OCI-LY1 (cell line): ENCODE data around the gene XRCC6.

Experiments used
- H2AFZ ChIP-seq: fragments of 200-600 bp; sonication (generic), shearing (Covaris generic); 2 replicates; pipeline ENCODE4 v1.6.0; 2014; ENCODE audit warnings: antibody characterized with exemption, mild to moderate bottlenecking, low read length
- H3F3A ChIP-seq: fragments of 200-600 bp; sonication (generic), shearing (Covaris generic); 2 replicates; pipeline ENCODE4 v1.6.0; 2014; ENCODE audit warnings: mild to moderate bottlenecking, antibody characterized with exemption, low read length, moderate library complexity; ENCODE audit not compliant: insufficient read depth
- H3K27ac ChIP-seq: fragments of 200-600 bp; sonication (generic); 2 replicates; pipeline ENCODE4 v1.5.1; 2014; ENCODE audit warnings: low read length, mixed run types, mild to moderate bottlenecking, low read depth; ENCODE audit not compliant: poor library complexity, severe bottlenecking
- H3K27me3 ChIP-seq: fragments of 200-600 bp; sonication (generic); 2 replicates; pipeline ENCODE4 v1.6.0; 2014; ENCODE audit warnings: antibody characterized with exemption, mild to moderate bottlenecking, low read length, moderate library complexity; ENCODE audit not compliant: insufficient read depth
- H3K36me3 ChIP-seq: fragments of 200-600 bp; sonication (generic); 2 replicates; pipeline ENCODE4 v1.6.1; 2014; ENCODE audit warnings: mild to moderate bottlenecking, antibody characterized with exemption, low read length, moderate library complexity, mixed read lengths; ENCODE audit not compliant: insufficient read depth
- H3K4me1 ChIP-seq: fragments of 200-600 bp; sonication (generic); 2 replicates; pipeline ENCODE4 v1.5.1; 2014; ENCODE audit warnings: mild to moderate bottlenecking, low read length, moderate library complexity; ENCODE audit not compliant: insufficient read depth, severe bottlenecking
- H3K4me2 ChIP-seq: fragments of 200-600 bp; sonication (generic), shearing (Covaris generic); 2 replicates; pipeline ENCODE4 v1.6.1; 2014; ENCODE audit warnings: low read length
- H3K4me3 ChIP-seq: fragments of 200-600 bp; sonication (generic); 2 replicates; pipeline ENCODE4 v1.5.1; 2014; ENCODE audit warnings: low read length, low read depth, mild to moderate bottlenecking, mixed read lengths; ENCODE audit not compliant: poor library complexity, severe bottlenecking
- H3K79me2 ChIP-seq: fragments of 200-600 bp; shearing (Covaris generic); 2 replicates; pipeline ENCODE4 v1.6.1; 2016; ENCODE audit warnings: mixed run types, low read length, mixed read lengths; ENCODE audit not compliant: insufficient read depth
- H3K9ac ChIP-seq: fragments of 200-600 bp; sonication (generic), shearing (Covaris generic); 2 replicates; pipeline ENCODE4 v1.6.1; 2014; ENCODE audit warnings: mild to moderate bottlenecking, low read length, mixed read lengths
- H3K9me2 ChIP-seq: fragments of 200-600 bp; sonication (generic), shearing (Covaris generic); 2 replicates; pipeline ENCODE4 v1.6.1; 2014; ENCODE audit warnings: low read depth, mild to moderate bottlenecking, low read length, mixed read lengths
- H3K9me3 ChIP-seq: fragments of 200-600 bp; shearing (Covaris generic); 2 replicates; pipeline ENCODE4 v1.6.1; 2014; ENCODE audit warnings: low read length, mixed read lengths
- H4K20me1 ChIP-seq: fragments of 200-600 bp; sonication (generic), shearing (Covaris generic); 2 replicates; pipeline ENCODE4 v1.6.0; 2016; ENCODE audit warnings: mild to moderate bottlenecking, low read length; ENCODE audit not compliant: insufficient read depth
- EZH2 ChIP-seq: fragments of 200-600 bp; sonication (generic), shearing (Covaris generic); IDR thresholded peaks from 2 replicates; pipeline ENCODE4 v1.8.0; 2017; ENCODE audit warnings: borderline replicate concordance, mixed run types, mild to moderate bottlenecking, antibody characterized with exemption, low read length, moderate library complexity, mixed read lengths
- TF ChIP-seq, protein P1 (sequence below): fragments of 200-600 bp; sonication (generic), shearing (Covaris generic); IDR thresholded peaks from 2 replicates; pipeline ENCODE4 v1.5.1; 2017; ENCODE audit warnings: mild to moderate bottlenecking, antibody characterized with exemption, low read length, moderate library complexity, mixed read lengths

XRCC6 gene

GRCh38 chr22:41603873-41604332 lies 17.2 kb upstream of the XRCC6 start:
- peaks cover 75% of the 10 kb centered on the region for H3K36me3 ChIP-seq
- no peak overlapping the region for H3K4me2 ChIP-seq
- no peaks in the 10 kb centered on the region for H3F3A ChIP-seq
- H3K9me3 ChIP-seq, result no peaks in the 10 kb centered on the region
- no peak overlapping the region for H2AFZ ChIP-seq
- no peaks in the 10 kb centered on the region for H3K9me2 ChIP-seq
- no peak overlapping the region for H3K27ac ChIP-seq
- H4K20me1 ChIP-seq, result no peaks in the 10 kb centered on the region
- TF ChIP-seq, protein P1, sequence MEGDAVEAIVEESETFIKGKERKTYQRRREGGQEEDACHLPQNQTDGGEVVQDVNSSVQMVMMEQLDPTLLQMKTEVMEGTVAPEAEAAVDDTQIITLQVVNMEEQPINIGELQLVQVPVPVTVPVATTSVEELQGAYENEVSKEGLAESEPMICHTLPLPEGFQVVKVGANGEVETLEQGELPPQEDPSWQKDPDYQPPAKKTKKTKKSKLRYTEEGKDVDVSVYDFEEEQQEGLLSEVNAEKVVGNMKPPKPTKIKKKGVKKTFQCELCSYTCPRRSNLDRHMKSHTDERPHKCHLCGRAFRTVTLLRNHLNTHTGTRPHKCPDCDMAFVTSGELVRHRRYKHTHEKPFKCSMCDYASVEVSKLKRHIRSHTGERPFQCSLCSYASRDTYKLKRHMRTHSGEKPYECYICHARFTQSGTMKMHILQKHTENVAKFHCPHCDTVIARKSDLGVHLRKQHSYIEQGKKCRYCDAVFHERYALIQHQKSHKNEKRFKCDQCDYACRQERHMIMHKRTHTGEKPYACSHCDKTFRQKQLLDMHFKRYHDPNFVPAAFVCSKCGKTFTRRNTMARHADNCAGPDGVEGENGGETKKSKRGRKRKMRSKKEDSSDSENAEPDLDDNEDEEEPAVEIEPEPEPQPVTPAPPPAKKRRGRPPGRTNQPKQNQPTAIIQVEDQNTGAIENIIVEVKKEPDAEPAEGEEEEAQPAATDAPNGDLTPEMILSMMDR, result no peak
- TF ChIP-seq EZH2, result no peak
- no peak overlapping the region for H3K9ac ChIP-seq
- no peaks in the 10 kb centered on the region for H3K79me2 ChIP-seq
- H3K4me3 ChIP-seq, result no peak overlapping the region
- no peaks in the 10 kb centered on the region for H3K4me1 ChIP-seq
- H3K27me3 ChIP-seq, result no peaks in the 10 kb centered on the region

DNA sequence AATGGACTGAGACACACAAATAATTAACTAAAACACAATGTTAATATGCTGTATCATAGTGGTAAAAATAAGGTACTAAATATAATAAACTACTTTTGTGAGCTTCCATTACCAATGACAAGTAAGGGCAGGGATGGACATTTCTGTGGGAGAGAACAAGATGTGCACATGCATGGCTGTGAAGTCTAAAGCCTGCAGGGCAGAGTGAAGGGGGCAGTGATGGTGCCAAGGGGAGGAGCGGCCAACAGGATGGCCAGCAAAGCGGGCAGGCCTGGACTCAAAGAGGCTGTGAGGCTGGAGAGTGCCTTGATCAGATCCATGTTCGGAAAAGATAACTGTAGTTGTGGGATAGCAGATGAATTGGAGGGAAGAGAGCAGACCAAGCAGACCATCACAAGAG lies 12.7 kb upstream of the XRCC6 start:
- peaks cover 56% of the 10 kb centered on the region for H3K36me3 ChIP-seq
- no peaks in the 10 kb centered on the region for H3K27me3 ChIP-seq
- no peaks in the 10 kb centered on the region for H3F3A ChIP-seq
- H3K27ac ChIP-seq, result no peak overlapping the region
- TF ChIP-seq, protein P1, result no peak
- no peak for TF ChIP-seq EZH2
- H3K9ac ChIP-seq, result no peak overlapping the region
- no peak overlapping the region for H3K4me2 ChIP-seq
- no peaks in the 10 kb centered on the region for H3K79me2 ChIP-seq
- no peaks in the 10 kb centered on the region for H4K20me1 ChIP-seq
- H3K9me3 ChIP-seq, result no peaks in the 10 kb centered on the region
- H2AFZ ChIP-seq, result no peak overlapping the region
- no peaks in the 10 kb centered on the region for H3K9me2 ChIP-seq
- no peaks in the 10 kb centered on the region for H3K4me1 ChIP-seq
- no peak overlapping the region for H3K4me3 ChIP-seq

DNA sequence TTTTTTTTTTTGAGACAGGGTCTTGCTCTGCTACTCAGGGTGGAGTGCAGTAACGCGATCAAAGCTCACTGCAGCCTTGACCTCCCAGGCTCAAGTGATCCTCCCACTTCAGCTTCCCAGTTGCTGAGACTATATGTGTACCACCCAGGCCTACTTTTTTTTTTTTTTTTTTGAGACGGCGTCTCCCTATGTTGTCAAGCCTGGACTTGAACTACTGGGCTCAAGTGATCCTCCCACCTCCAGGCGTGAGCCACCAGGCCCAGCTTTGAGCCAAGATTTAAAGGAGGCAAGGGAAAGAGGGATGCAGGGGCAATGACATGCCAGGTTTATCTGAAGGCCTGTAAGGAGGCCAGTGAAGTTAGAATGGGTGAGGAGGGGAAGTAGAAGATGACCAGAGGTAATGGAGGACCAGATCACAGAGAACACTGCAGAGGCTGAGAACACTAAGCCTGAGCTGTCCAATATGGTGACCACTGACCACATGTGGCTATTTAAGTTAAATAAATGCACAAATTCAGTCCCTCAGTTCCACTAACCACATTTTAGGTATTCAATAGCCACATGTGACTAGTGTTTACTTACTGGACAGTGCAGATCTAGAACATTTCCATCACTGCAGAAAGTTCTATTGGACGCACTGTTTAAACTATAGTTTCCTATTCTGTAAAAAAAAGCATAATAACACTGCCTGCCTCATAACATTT lies 8.3 kb upstream of the XRCC6 start:
- Histone ChIP-seq H3K9me3 (no peaks in the 10 kb centered on the region), H4K20me1 (no peaks in the 10 kb centered on the region), H3K9me2 (no peaks in the 10 kb centered on the region), H3K4me3 (no peak overlapping the region), H3K4me1 (peaks cover 10% of the 10 kb centered on the region), H3K79me2 (peaks cover 23% of the 10 kb centered on the region), H3K36me3 (peaks cover 23% of the 10 kb centered on the region), H3K9ac (no peak overlapping the region), H3K4me2 (no peak overlapping the region), H3K27me3 (no peaks in the 10 kb centered on the region), H3K27ac (no peak overlapping the region), H2AFZ (no peak overlapping the region), H3F3A (no peaks in the 10 kb centered on the region)
- no peak for TF ChIP-seq EZH2
- TF ChIP-seq, protein P1, result no peak
